Loucy (cell line): ENCODE results near the gene SPRY4.
A peak's percentile ranks its signal among the peaks of the same experiment; 100 is the strongest.

ENCODE experiments used
- H2AFZ ChIP-seq: fragments of 200-600 bp; sonication (generic); 2 replicates; pipeline ENCODE4 v1.6.0; 2016; ENCODE audit warnings: antibody characterized with exemption, mild to moderate bottlenecking, low read length, moderate library complexity
- H3F3A ChIP-seq: fragments of 200-600 bp; 2 replicates; pipeline ENCODE4 v1.6.0; 2016; ENCODE audit warnings: antibody characterized with exemption, low read depth, mild to moderate bottlenecking
- H3K27me3 ChIP-seq: fragments of 200-600 bp; sonication (generic); 2 replicates; pipeline ENCODE4 v1.6.1; 2014; ENCODE audit warnings: low read length, mild to moderate bottlenecking; ENCODE audit not compliant: insufficient read depth, poor library complexity, severe bottlenecking
- H3K36me3 ChIP-seq: fragments of 200-600 bp; sonication (generic); 2 replicates; pipeline ENCODE4 v1.6.1; 2016; ENCODE audit warnings: low read length; ENCODE audit not compliant: insufficient read depth
- H3K4me1 ChIP-seq: fragments of 200-600 bp; sonication (generic); 2 replicates; pipeline ENCODE4 v1.5.1; 2014; ENCODE audit warnings: low read length, mild to moderate bottlenecking; ENCODE audit not compliant: insufficient read depth, poor library complexity, severe bottlenecking
- H3K4me2 ChIP-seq: fragments of 200-600 bp; sonication (generic); 2 replicates; pipeline ENCODE4 v1.6.0; 2014; ENCODE audit warnings: antibody characterized with exemption, low read length, low read depth, mild to moderate bottlenecking; ENCODE audit not compliant: poor library complexity, severe bottlenecking
- H3K4me3 ChIP-seq: fragments of 200-600 bp; sonication (generic); 2 replicates; pipeline ENCODE4 v1.5.1; 2014; ENCODE audit warnings: low read length, mild to moderate bottlenecking, mixed read lengths; ENCODE audit not compliant: poor library complexity, severe bottlenecking
- H3K79me2 ChIP-seq: fragments of 200-600 bp; sonication (generic); 2 replicates; pipeline ENCODE4 v1.6.1; 2014; ENCODE audit warnings: low read length; ENCODE audit not compliant: insufficient read depth
- H3K9ac ChIP-seq: fragments of 200-600 bp; sonication (generic); 2 replicates; pipeline ENCODE4 v1.6.0; 2014; ENCODE audit warnings: mild to moderate bottlenecking, low read depth, low read length, moderate library complexity; ENCODE audit not compliant: poor library complexity, severe bottlenecking
- H3K9me2 ChIP-seq: fragments of 200-600 bp; sonication (generic); replicated peaks from 2 replicates; pipeline ENCODE4 v1.6.1; 2016; ENCODE audit warnings: low read depth, low read length, mixed read lengths
- H3K9me3 ChIP-seq: fragments of 200-600 bp; sonication (generic); 2 replicates; pipeline ENCODE4 v1.6.1; 2014; ENCODE audit warnings: mild to moderate bottlenecking, antibody characterized with exemption, low read length, low read depth; ENCODE audit not compliant: insufficient read depth
- H4K20me1 ChIP-seq: fragments of 200-600 bp; sonication (generic); 2 replicates; pipeline ENCODE4 v1.6.0; 2014; ENCODE audit warnings: antibody characterized with exemption, low read length, mild to moderate bottlenecking; ENCODE audit not compliant: insufficient read depth, poor library complexity, severe bottlenecking
- EZH2phosphoT487 ChIP-seq: fragments of 200-600 bp; IDR thresholded peaks from 2 replicates; pipeline ENCODE4 v1.6.1; 2018; ENCODE audit warnings: antibody characterized with exemption, mild to moderate bottlenecking, moderate library complexity, borderline replicate concordance
- TF ChIP-seq, protein P1 (sequence below): fragments of 200-600 bp; sonication (generic); conservative IDR thresholded peaks from 2 replicates; pipeline ENCODE4 v1.5.1; 2014; ENCODE audit warnings: mild to moderate bottlenecking, antibody characterized with exemption, low read length

The SPRY4 gene

GRCh38 chr5:142356349-142356715 lies 31.5 kb upstream of the SPRY4 start:
- no peak overlapping the region for H3K9ac ChIP-seq
- peaks cover 10% of the 10 kb centered on the region for H3K4me1 ChIP-seq
- no peaks in the 10 kb centered on the region for H3F3A ChIP-seq
- no peaks in the 10 kb centered on the region for H3K9me2 ChIP-seq
- H3K9me3 ChIP-seq: no peaks in the 10 kb centered on the region
- TF ChIP-seq, protein P1, sequence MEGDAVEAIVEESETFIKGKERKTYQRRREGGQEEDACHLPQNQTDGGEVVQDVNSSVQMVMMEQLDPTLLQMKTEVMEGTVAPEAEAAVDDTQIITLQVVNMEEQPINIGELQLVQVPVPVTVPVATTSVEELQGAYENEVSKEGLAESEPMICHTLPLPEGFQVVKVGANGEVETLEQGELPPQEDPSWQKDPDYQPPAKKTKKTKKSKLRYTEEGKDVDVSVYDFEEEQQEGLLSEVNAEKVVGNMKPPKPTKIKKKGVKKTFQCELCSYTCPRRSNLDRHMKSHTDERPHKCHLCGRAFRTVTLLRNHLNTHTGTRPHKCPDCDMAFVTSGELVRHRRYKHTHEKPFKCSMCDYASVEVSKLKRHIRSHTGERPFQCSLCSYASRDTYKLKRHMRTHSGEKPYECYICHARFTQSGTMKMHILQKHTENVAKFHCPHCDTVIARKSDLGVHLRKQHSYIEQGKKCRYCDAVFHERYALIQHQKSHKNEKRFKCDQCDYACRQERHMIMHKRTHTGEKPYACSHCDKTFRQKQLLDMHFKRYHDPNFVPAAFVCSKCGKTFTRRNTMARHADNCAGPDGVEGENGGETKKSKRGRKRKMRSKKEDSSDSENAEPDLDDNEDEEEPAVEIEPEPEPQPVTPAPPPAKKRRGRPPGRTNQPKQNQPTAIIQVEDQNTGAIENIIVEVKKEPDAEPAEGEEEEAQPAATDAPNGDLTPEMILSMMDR: no peak
- TF ChIP-seq EZH2phosphoT487: no peak
- no peaks in the 10 kb centered on the region for H3K36me3 ChIP-seq
- no peaks in the 10 kb centered on the region for H3K79me2 ChIP-seq
- peak overlapping the region; percentile 71 for H3K4me2 ChIP-seq
- H3K4me3 ChIP-seq: no peak overlapping the region
- H3K27me3 ChIP-seq: peaks cover 77% of the 10 kb centered on the region
- peaks cover 11% of the 10 kb centered on the region for H4K20me1 ChIP-seq
- no peak overlapping the region for H2AFZ ChIP-seq

DNA sequence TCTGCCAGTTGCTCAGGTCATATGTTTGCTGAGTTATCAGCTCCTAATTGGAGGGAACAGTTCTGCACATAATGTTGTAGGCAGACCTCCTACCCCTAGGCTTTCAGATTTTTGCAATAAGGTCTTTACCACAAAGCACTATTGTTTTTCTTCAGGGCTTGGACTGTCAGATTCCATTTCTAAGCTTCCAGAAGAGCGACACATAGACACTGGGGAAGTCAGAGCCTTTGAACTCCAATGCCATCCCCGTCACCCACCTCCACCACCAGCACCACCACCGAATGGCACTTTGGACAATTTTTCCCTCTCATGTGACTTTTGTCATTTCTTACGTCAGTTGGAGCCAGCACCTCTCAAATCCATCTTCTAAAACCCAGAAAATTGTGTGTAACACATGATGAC lies 28.3 kb upstream of the SPRY4 start:
- no peaks in the 10 kb centered on the region for H3K36me3 ChIP-seq
- no peaks in the 10 kb centered on the region for H3K9me2 ChIP-seq
- H3F3A ChIP-seq: 0 out of 2 replicates have a peak, but pooled peaks cover 4% of the 10 kb centered on the region
- peaks cover 10% of the 10 kb centered on the region for H3K4me1 ChIP-seq
- no peak overlapping the region for H3K9ac ChIP-seq
- no peak overlapping the region for H3K4me2 ChIP-seq
- peaks cover 9% of the 10 kb centered on the region for H4K20me1 ChIP-seq
- no peak for TF ChIP-seq EZH2phosphoT487
- TF ChIP-seq, protein P1: no peak
- no peaks in the 10 kb centered on the region for H3K9me3 ChIP-seq
- H2AFZ ChIP-seq: no peak overlapping the region
- peaks cover 44% of the 10 kb centered on the region for H3K27me3 ChIP-seq
- H3K4me3 ChIP-seq: no peak overlapping the region
- H3K79me2 ChIP-seq: no peaks in the 10 kb centered on the region

- Histone ChIP-seq H4K20me1 (no peaks in the 10 kb centered on the region), H3K9me3 (0 out of 2 replicates have a peak, but pooled peaks cover 4% of the 10 kb centered on the region), H3K9ac (no peak overlapping the region), H2AFZ (no peak overlapping the region), H3K4me1 (no peaks in the 10 kb centered on the region), H3K4me2 (no peak overlapping the region), H3K27me3 (peaks cover 22% of the 10 kb centered on the region), H3K36me3 (no peaks in the 10 kb centered on the region), H3K9me2 (no peaks in the 10 kb centered on the region), H3F3A (0 out of 2 replicates have a peak, but pooled peaks cover 4% of the 10 kb centered on the region), H3K4me3 (no peak overlapping the region), H3K79me2 (no peaks in the 10 kb centered on the region)
- no peak for TF ChIP-seq EZH2phosphoT487
- TF ChIP-seq, protein P1: no peak
These were observed 25.2 kb upstream of the SPRY4 start for GRCh38 chr5:142350021-142350420.
